Activated T-cell treated with anti-CD3 and anti-CD28 coated beads, Interleukin-2, amount 50 U/mL, for 48 hours (primary cell): ENCODE data around the gene DAPK1.

Experiments used
- DNase-seq, 2 experiments: peaks; one replicate each; pipeline ENCODE4 v3.0.0-alpha.2; 2020

The DAPK1 gene

DNA sequence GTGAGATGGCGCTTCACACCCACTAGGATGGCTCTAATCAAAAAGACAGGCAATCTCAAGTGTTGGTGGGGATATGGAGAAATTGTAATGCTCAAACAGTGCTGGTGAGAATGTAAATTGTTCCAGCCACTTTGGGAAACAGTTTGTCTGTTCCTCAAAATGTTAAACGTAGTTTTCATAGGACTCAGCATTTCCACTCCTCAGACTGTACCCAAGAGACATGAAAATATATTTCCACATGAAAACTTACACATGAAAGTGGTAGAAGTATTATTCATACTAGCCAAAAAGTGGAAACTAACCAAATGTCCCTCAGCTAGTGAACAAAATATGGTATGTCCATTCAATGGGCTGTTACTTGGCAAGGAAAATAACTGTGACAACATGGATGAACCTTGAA is 120.6 kb downstream of the DAPK1 start:
- no peak for DNase-seq

DNA sequence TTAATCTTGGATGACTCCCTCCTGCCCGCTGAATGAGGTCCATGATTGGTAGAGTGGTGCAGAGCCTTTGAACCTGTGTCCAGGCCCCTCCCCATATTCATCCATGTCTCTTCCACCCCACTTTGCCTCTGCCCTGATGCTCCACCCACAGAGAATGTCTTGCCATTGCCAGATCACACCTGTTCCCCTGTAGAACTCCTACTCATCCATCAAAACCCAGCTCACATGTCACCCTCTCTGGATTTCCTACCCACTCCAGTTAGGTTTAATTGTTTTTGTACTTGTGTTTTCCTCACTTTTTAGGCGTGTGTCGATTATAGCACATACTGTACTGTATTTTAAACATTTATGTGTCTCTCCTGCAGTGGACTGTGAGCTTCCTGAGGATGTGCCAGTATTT is 121.3 kb downstream of the DAPK1 start:
- no peak for DNase-seq

DNA sequence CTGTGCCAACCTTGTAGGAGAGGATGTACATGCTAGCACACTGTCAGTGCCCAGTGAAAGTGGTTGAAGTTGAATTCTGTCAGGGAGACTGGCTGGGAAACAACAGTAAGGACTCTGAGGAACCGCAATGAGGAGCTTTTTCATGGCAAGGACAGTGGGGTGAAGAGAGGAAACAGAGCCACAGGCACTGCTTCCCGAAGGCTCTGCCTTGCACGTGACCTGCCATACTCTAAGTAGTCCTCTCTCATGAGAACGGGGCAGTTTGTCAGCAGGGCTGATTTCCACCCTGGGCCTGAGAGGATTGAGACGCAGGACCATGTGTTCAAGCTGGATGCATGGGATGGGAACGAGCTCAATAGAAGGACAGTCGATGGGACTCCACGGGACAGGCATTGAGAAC is 121.7 kb downstream of the DAPK1 start:
- no peak for DNase-seq

DNA sequence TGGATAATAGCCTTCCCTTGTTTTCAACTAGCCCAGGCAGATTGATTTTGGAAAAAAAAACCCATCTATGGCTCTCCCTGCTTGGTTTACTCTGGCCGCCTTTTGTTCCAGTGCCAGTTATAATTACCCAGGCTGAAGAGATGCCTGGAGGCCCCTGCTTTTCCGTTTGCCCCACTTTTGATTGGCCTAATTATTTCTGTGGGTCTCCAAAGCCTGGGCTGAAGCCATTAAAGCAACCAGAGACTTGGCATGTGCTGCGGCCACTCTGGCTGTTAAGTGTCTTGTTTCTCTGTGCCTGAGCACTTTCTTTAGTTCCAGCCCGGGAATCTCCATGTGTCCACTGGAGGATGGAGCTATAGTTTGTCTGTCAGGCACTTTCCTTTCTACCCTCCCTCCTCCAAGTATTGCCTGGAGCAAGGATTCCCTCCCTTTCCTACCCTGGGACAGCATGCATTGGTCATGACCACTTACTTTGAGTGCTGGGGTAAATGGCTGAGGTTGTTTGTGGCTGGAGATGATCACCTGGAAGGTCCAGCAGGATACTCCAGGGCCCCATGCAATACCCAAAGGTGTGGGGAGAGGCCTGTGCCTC is 123.2 kb downstream of the DAPK1 start:
- DNase-seq = no peak

DNA sequence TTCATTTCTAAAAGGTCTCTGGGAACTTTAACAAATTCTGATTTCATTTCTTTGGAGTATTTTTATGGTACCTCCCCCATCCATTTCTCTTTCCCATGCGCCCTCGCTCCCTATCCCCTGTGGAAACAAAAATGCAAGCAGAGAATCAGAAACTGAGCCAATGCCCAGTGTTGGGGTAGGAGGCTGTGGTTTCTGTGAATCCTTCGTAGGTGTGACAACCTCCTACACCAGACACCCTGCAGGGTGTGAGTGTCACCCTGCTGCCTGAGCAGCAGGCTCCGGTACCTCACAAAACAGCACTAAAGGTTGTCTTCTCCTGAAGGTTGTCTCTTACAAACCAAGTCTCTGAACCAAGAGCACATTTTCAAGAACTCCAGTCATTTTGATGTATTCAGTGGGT is 124.4 kb downstream of the DAPK1 start:
- no peak for DNase-seq

DNA sequence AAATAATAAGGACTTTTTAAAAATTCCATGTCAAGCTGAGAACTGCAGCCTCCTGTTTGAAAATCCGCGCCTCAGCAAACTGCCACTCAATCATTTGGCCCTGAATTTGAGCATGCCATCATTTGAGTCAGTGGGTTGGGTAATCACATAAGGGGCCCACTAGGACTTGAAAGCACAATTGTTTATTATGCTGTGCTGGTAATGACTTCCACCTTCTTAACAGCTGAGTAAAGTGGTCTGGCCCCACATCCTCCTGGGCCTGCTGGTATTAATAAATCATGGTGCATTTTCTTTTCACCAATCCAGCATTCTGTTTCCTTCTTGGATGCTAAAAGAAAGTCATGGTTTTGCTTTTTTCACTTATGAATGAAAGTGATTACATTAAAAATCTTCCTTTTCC is 125.3 kb downstream of the DAPK1 start:
- no peak for DNase-seq

DNA sequence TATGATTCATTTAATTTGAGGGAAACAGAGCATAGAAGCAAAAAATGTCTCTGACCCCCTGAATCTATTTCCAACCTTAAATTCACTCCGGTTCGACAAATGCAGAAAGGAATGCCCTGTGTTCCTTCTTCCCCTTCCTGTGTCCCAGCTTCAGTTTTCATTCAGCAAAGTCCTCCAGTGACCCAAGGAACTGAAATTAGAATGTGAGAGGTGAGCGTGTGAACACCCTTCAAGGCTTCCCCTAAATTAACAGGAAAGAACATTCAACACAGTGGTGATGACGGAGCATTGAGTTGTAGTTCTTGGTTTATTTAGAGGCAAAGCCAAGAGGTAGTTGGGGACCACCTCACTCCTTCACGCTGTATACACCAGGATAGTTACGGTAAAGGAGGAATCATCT is 130.7 kb downstream of the DAPK1 start:
- no peak for DNase-seq

DNA sequence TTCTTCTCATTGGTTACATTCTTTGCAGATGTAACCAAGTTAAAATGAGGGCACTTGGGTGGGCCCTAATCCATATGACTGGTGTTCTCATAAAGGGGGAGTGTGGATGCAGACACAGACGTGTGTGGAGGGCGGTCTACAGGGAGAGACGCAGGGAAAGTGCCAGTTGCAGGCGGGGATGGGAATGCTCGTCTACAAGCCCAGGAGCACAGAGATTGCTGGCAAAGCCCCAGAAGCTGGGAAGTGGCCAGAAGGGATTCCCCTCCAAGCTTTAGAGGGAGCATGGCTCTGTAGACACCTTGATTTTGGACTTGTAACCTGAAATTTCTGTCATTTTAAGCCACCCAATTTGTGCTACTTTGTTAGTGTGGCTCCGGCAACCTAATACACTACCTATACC is 131.4 kb downstream of the DAPK1 start:
- no peak for DNase-seq

DNA sequence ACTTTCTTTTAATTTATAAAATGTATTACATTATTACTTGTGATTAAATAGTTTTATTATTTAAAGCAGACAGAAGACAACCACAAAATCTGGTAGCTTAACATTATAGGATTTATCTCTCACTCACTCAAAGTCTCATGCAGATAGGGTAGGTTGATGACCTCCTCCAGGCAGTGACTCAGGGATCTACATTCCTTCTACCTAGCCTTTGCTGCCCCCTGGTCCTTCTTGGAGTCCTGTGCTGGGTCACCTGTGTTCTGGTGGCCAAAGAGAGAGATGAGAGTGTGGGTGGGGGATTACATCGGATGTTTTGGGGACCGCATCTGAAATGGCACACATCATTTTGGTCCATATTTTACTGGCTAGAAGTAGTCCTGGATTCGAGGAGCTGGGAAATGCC is 132.6 kb downstream of the DAPK1 start:
- DNase-seq = no peak

DNA sequence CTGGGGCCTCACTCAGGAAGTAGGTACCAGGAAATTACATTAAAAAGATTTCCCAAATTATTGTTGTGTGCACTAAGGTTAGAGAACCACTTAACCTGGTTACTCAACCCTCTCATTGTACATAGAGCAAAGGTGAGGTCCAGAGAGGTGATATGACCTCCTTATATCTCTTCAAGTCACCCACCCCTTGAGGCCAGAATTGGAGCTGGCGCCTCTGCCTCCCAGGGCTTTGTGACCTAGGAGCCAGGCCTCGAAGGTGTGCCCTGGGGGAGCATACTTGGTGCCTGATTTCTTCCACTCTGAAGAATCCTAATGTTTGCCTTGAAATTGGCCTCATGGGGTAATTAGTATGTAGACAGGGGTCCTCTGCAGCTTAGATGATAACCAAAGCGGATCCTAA is 133.2 kb downstream of the DAPK1 start:
- DNase-seq = no peak

DNA sequence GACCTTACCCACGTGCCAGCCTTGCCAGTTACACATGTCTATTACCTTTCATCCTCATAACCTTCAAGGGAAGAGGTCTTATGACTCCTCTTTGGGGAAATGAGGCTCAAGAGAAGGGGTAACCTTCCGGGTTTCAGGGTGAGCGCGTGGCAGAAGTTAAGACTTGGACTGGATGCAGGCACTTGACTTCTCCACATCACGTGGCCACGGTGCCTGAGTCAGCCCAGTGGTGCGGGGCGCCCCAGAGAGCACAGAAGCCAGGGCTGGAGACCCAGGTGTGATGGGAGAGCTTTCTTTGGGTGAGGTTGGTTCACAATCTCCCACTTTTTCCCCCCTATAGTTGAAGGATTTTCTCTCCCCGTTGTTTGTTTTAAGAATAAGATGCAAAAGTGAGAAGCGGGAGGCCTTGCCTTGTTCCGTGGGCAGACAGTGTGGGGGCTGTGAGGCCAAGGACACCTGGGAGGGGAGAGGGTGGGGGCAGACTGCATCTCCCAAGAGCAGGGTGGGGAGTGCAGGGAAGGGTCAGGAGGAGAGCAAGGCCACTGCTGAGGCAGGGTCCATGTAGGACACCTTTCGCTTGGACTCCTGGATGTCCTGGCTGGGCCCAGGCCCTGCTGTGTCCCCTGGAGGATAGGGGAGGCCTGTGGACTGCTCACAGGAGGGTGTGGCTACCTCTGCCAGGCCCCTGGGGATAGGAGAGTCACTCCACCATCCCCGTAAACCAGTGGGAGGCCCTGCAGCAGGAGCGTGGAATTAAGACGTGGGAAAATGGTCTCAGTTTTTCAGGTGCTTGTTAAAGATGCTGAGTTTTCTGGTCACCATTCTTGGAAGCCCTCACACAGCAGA is 138.2 kb downstream of the DAPK1 start:
- DNase-seq = no peak

DNA sequence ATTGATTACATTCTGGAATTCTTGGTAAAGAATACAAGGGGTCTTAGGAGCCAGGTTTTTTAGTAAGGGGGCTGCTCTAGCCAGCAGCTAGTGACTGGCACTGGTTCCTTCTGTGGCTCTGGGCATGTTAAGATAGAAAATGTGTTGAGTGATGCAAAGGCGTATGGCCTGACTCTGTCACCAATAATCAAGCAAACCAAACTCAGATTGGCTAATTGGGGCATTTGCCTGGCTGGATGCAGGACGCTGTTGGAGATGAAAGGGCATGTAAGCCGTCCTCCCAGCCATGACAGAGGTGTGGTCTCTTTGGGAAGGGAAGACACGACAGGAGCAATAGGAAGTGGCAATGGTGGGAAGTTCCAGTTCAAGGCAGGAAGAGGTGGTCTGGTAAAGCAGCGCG is 140.6 kb downstream of the DAPK1 start:
- DNase-seq = no peak

DNA sequence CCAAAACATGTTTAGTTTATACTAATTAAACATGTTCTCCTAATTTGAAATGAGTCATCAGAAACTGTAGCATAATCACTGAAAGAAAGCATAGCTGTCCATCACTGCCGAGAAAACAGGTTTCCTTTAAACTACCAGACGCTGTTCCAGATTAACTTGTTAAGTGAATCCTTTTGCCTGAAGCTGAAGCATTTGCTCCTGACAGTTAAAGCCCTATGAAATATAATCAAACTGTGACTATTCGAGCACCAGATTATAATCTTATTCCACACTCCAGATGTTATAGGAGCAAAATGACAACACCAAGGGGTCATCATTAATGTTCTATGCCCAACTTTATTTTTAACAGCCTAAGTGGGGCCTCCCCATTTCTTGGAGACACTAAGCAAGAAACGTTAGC is 142.3 kb downstream of the DAPK1 start:
- no peak for DNase-seq

DNA sequence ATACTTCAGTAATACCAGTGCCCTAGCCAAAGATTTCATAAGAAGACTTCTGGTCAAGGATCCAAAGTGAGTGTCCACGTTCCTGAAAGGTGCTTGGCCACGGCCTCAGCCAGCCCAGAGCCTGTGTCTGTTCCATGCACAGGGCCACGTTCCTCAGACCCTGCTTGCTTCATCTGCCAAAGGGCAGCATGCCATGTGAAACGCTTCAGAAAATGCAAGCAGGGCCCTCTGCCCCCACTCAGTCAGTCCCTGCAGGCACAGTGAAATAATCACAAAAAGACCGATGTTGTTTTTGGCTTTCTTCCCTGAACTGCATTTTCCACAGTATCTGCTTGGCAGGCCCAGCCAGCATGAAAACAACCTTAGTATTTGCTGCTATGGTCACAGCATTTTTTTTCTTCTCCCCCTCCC is 142.7 kb downstream of the DAPK1 start:
- DNase-seq = no peak

DNA sequence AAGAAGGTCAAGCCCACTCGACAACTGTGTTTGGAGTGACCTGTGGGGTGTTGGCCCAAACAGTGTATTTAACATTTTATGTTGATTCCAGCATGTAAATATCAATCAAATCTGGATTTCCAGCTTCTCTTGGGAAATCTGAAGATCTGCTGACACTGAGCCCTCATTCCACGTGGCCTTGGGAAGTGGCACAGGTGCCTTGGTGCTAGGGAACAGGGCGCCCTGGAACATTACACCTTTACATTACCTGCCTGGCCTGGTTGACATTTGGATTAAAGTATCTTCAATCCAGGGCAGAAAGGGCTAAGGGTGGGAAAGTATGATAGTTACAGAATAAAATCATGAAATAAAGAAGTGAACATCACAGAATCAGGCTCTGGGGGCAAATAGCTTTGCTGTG is 143.4 kb downstream of the DAPK1 start:
- no peak for DNase-seq

DNA sequence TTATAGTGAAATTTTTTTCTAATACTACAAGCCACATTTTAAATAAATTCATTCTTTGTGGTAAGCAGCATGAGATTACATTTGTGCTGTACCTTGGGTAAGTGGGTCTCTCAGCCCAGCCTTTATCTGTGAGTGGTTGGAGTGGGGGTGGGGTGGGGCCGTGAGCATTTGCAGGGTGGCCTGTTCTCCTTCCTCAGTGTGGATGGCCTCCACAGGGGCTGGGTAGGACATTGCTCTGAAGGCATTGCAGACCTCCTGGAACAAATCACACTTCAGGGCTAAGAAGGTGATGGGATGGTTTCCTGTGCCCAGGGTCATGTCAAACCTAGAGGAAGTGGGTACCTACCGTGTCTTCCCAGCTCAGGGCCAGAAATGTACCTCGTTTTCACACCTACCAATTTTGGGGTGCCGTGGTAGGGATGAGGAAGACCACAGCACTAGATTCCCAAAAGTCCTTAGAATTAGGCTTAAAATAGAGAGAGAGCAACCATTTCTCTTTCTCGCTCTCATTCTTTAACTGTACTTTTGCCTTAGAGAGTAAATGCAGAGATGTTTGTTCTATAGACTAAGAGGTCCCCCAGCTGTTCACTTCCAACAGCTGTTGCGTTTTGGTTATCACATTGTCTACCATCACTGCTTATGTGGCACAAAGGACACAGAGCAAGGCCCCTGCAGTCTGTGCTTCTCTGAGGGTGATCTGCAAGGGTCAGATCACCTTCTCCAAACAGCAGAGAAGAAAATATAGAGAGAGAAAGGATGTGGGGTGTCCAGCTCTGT is 144.9 kb downstream of the DAPK1 start:
- DNase-seq = no peak

DNA sequence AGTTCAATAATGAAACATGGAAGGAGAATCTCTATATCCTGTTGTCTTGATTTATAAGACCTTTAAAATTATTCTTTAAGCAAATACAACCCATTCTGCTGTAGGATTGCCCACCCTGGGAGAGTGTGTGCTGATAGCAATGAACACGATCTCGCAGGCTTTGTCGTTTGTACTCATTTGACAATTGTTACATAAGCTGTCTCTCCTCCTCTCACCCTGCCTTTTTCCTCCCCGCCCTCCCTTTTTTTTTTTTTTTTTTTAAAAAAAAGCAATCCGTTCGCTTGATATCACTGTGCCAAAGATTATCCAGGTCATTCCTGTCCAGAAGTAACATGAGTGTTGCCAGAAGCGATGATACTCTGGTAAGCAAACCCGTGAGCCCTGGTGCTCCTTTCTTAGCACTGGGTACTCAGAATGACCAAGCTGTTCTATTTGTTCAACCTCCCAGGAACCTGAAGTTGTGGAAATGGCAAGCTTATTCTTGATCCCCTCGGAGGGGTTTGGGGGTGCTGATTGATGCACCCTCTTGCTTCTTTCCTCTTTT is 145.5 kb downstream of the DAPK1 start:
- DNase-seq = no peak

DNA sequence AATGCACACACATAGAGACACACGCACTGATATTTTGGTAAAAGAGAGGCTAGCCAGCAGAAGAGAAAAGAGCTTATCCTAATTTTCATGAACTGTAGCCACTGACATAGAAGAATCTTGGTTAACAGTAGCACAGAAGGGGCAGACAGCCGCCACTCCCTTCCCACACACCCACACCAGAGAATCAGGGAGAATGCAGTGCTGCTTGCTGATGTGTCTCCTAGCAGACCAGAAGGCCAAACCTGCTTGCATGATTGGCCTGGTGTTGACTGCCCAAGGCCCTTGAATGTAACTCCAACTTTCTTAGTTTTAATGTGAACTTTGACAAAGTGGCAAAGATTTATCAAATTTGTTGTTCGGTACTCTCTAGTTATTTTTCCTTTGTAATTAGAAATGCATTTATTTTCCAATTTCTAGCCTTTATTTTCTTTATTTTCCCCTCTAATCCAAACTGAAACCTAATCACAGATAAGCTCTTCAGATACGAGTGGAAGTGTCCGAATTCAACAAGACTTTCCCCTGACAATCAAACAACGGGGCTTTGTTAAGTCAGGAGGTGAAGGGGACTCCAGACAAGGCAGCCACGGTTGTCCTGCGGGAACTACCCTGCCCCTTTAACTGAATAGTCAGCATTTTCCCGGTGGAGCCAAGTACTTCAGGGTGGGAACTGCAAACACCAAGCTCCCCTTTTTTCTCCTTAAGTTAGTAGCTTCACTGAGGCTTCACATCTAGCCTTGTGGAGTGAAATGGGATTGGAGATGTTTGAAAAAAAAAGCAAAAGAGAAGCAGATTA is 146.3 kb downstream of the DAPK1 start:
- DNase-seq = no peak

DNA sequence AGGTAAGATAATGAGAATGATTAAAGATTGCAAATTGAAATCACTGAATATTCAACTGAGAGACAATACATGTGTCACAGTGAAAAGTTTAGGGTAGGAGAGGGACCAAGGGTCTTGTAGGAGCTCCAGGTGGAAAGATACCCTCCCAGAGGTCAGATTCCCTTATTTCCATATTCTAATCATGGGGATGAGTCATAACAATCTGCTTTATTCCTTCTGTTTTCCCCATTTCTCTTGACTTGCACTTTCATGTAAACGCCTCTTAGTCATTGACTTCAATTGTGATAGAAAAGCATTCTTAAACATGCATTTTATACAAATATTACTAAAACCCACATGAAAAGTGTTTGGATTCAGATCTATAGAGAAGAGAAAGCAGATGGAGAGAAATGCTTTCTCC is 147.0 kb downstream of the DAPK1 start:
- no peak for DNase-seq

DNA sequence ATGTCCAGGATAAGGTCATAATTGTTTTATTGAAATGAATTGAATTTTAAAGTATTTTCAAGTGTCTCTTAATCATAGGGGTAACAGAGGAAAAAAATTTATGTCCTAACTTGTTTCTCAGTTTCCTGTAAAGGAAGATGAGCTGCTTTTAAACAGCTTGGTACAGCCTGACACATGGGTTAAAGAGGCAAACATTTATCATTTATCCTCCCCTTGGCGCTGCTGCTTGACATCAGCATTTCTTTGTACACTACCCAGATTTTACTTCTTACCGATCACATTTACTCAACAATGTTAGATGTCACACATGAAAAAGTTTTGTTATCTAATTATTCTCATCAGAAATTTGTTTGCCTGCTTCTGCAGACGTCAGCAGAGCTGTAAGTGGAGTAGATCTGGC is 148.9 kb downstream of the DAPK1 start:
- DNase-seq = no peak

DNA sequence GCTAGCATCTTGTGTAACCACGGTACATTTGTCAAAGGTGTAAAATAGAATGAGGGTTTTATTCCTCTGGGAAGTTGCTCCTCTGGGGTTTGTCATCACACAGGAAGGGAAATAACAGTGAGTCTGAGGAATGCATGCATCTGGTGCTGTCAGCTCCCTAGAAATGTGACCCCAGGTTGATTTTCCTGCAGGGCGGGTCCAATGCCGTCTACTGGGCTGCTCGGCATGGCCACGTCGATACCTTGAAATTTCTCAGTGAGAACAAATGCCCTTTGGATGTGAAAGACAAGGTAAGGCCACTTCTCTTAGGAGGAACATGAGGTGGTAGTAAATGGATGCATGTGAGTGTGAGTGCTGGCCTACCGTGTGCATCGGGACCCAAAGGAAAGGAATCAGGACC is 149.4 kb downstream of the DAPK1 start:
- DNase-seq = no peak

DNA sequence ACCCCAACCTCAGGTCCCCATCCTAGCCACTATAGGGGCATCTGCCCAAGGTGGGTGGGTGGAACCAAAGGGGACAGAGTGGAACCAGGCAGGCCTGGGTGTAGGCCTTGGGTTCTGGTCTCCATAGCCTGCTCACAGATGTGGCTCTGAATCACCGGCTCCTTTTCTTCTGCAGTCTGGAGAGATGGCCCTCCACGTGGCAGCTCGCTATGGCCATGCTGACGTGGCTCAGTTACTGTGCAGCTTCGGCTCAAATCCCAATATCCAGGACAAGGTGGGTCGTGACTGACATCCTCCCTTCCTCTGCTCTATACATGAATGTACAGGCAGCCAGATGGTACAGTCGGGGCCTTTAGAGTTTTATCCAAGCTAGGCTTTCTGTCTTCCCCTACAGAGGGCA is 150.9 kb downstream of the DAPK1 start:
- no peak for DNase-seq
